ENCODE results near the gene RASA3.

DNA sequence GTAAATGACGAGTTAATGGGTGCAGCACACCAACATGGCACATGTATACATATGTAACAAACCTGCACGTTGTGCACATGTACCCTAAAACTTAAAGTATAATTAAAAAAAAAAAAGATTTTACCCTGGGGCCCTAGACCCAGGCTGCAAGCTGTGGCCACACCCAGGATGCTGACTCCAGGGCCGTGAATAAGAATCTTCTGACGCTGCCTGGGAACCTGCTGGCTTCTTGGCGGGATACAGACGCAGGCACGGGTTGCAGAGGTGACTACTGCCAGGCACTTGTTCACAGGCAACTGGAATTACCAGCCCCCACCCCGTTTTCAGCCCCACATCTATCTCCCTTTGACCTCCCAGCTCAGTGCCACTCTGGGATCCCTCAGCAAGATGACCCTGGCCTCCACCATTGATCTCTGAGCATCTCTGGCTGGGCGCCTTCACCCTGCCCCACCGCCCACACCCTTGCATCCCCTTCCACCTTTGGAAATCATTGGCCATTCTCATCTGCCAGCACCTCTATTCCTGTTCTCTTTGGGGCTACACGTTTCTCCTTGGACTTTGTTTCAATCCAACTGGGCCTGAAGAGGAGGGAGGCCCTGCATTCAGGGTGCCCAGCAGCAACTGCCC, 25.6 kb upstream of the RASA3 start:
- TF ChIP-seq, protein P1, sequence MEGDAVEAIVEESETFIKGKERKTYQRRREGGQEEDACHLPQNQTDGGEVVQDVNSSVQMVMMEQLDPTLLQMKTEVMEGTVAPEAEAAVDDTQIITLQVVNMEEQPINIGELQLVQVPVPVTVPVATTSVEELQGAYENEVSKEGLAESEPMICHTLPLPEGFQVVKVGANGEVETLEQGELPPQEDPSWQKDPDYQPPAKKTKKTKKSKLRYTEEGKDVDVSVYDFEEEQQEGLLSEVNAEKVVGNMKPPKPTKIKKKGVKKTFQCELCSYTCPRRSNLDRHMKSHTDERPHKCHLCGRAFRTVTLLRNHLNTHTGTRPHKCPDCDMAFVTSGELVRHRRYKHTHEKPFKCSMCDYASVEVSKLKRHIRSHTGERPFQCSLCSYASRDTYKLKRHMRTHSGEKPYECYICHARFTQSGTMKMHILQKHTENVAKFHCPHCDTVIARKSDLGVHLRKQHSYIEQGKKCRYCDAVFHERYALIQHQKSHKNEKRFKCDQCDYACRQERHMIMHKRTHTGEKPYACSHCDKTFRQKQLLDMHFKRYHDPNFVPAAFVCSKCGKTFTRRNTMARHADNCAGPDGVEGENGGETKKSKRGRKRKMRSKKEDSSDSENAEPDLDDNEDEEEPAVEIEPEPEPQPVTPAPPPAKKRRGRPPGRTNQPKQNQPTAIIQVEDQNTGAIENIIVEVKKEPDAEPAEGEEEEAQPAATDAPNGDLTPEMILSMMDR (IDR thresholded peaks at IDR 0.05; ENCODE audit: low read depth, low read length), result no peak
- no peak for TF ChIP-seq EZH2phosphoT487 (IDR thresholded peaks at IDR 0.05; ENCODE audit: low read depth)

Measured in OCI-LY3 (cell line).